ENCODE measurements around the gene BACH2. TPM values are rescaled to one million over a fixed set of nuclear protein-coding genes. Genes with fewer than 3 reads are reported as not detected.

The BACH2 gene
- total and polyA plus RNA-seq, 4 donors, result 0.78 to 17.4 (median 3.2) TPM

DNA sequence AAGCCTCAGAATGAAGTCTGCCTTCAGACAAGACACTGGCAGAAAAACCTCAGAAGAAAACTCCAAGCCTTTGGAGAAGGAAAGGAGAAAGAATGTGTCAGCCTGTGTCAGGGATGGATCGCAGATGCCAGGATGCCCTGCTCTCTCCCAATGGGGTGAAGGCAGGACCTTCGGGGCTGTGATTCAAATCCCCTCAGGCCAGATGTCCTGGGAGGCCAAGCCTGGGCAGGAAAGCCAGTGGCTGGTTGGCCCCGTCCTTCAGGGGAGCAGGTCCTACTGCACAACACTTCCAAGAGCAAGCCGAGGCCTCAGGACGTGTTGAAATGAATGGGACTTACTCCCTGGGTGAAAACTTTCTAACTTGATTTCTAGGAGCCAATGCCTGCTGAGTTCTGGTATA lies 365.9 kb downstream of the BACH2 start:
- Histone ChIP-seq H3K4me1 (ENCODE audit: control insufficient read depth in 5 of 5, insufficient read depth in 5 of 5, low read length in 5 of 5) (peaks cover 0 to 11% (median 0%) of the 10 kb centered on the region in 5 donors), H3K36me3 (ENCODE audit: control insufficient read depth in 4 of 4, insufficient read depth in 4 of 4, low read length in 4 of 4) (peaks cover 0 to 3% (median 1%) of the 10 kb centered on the region in 4 donors), H3K9ac (ENCODE audit: insufficient read depth in 1 of 2, low read length in 2 of 2) (peak overlapping the region in 1 of 2 donors; percentile 36), H3K4me3 (no peak overlapping the region), H3K27ac (ENCODE audit: low read depth in 1 of 2, low read length in 1 of 2) (no peak overlapping the region), H3K27me3 (ENCODE audit: control insufficient read depth in 3 of 3, insufficient read depth in 3 of 3, low read length in 2 of 3) (no peaks in the 10 kb centered on the region), H3K9me3 (ENCODE audit: control insufficient read depth in 4 of 4, insufficient read depth in 3 of 4, low read length in 3 of 4) (no peaks in the 10 kb centered on the region)
- ATAC-seq (ENCODE audit: insufficient read depth, low FRiP score) (no peak), DNase-seq (peak in 2 of 3 donors; percentile 18 to 28)
- 77 to 80% methylated on average over 5 of the region's 5 CpGs for WGBS, 2 donors
- TF ChIP-seq, protein P1, sequence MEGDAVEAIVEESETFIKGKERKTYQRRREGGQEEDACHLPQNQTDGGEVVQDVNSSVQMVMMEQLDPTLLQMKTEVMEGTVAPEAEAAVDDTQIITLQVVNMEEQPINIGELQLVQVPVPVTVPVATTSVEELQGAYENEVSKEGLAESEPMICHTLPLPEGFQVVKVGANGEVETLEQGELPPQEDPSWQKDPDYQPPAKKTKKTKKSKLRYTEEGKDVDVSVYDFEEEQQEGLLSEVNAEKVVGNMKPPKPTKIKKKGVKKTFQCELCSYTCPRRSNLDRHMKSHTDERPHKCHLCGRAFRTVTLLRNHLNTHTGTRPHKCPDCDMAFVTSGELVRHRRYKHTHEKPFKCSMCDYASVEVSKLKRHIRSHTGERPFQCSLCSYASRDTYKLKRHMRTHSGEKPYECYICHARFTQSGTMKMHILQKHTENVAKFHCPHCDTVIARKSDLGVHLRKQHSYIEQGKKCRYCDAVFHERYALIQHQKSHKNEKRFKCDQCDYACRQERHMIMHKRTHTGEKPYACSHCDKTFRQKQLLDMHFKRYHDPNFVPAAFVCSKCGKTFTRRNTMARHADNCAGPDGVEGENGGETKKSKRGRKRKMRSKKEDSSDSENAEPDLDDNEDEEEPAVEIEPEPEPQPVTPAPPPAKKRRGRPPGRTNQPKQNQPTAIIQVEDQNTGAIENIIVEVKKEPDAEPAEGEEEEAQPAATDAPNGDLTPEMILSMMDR (IDR thresholded peaks at IDR 0.05; ENCODE audit: control extremely low read depth, extremely low read depth), result no peak

DNA sequence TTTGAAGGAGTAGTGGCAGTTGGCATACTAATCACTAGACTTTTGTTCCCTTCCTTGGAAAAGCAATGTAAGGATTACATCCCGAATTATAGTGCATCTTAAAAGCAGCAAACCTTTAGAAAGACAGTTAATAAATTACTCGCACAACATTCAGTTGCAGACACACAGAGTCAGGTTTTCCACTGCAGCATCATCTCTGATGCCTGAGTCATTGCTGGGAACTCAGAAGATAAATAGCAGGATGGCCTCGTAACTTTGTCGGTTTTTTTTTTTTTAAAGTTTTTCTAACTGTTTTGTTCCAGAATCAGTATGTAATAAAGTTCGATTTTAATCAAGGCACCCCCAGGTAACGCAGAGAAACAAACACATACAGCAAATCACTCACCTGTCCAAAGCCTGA lies 368.0 kb downstream of the BACH2 start:
- H3K36me3 ChIP-seq (ENCODE audit: control insufficient read depth in 4 of 4, insufficient read depth in 4 of 4, low read length in 4 of 4), result peaks cover 0 to 3% (median 1%) of the 10 kb centered on the region in 4 donors
- no peak overlapping the region for H3K9ac ChIP-seq (ENCODE audit: insufficient read depth in 1 of 2, low read length in 2 of 2)
- TF ChIP-seq, protein P1 (IDR thresholded peaks at IDR 0.05; ENCODE audit: control extremely low read depth, extremely low read depth), result no peak
- no peak overlapping the region for H3K4me3 ChIP-seq
- no peak for DNase-seq
- H3K9me3 ChIP-seq (ENCODE audit: control insufficient read depth in 4 of 4, insufficient read depth in 3 of 4, low read length in 3 of 4), result no peaks in the 10 kb centered on the region
- no peaks in the 10 kb centered on the region for H3K27me3 ChIP-seq (ENCODE audit: control insufficient read depth in 3 of 3, insufficient read depth in 3 of 3, low read length in 2 of 3)
- peaks cover 0 to 11% (median 0%) of the 10 kb centered on the region in 5 donors for H3K4me1 ChIP-seq (ENCODE audit: control insufficient read depth in 5 of 5, insufficient read depth in 5 of 5, low read length in 5 of 5)
- no peak for ATAC-seq (ENCODE audit: insufficient read depth, low FRiP score)
- no peak overlapping the region for H3K27ac ChIP-seq (ENCODE audit: low read depth in 1 of 2, low read length in 1 of 2)
- WGBS, 2 donors, result 84 to 89% methylated on average over 6 of the region's 6 CpGs

DNA sequence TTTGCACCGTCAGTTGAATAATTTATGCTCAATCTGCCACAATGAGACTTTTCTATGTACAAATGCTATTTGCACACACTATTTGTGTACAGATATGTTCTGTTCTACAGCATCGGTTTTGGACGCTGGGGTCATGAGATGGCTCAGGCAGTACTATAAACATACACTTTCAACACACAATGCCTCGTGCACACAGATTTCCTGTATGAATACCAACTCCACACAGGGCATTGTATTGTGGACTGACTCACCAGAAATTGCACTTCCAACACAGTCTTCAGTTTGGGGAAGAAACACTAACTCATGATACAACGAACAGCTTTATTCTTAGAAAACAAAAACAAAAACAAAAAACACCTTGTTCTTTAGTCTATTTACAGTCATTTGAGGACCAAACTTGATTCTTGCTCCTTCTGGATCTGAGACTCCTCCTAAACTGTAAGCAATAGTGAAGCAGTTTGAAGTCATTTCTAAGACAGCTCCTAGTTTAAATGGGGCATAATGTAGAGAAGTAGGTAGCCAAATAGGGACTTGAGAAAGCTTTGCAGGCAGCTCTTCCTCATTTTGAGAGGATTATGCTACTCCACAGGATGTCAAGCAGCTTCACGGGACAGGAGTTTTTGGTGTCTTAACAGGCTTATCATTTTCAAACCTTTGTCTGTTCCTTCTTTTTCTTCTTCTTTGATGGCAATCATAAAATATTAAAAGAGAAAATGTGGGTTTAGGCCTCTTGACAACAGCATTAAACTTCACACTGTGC lies 368.7 kb downstream of the BACH2 start:
- H3K27ac ChIP-seq (ENCODE audit: low read depth in 1 of 2, low read length in 1 of 2), result no peak overlapping the region
- no peak overlapping the region for H3K4me3 ChIP-seq
- H3K9ac ChIP-seq (ENCODE audit: insufficient read depth in 1 of 2, low read length in 2 of 2), result no peak overlapping the region
- TF ChIP-seq, protein P1 (IDR thresholded peaks at IDR 0.05; ENCODE audit: control extremely low read depth, extremely low read depth), result no peak
- H3K9me3 ChIP-seq (ENCODE audit: control insufficient read depth in 4 of 4, insufficient read depth in 3 of 4, low read length in 3 of 4), result no peaks in the 10 kb centered on the region
- peaks cover 0 to 11% (median 0%) of the 10 kb centered on the region in 5 donors for H3K4me1 ChIP-seq (ENCODE audit: control insufficient read depth in 5 of 5, insufficient read depth in 5 of 5, low read length in 5 of 5)
- WGBS, 2 donors, result 39 to 55% methylated on average over 6 of the region's 6 CpGs
- H3K36me3 ChIP-seq (ENCODE audit: control insufficient read depth in 4 of 4, insufficient read depth in 4 of 4, low read length in 4 of 4), result peaks cover 0 to 3% (median 1%) of the 10 kb centered on the region in 4 donors
- DNase-seq, result no peak
- ATAC-seq (ENCODE audit: insufficient read depth, low FRiP score), result no peak
- H3K27me3 ChIP-seq (ENCODE audit: control insufficient read depth in 3 of 3, insufficient read depth in 3 of 3, low read length in 2 of 3), result no peaks in the 10 kb centered on the region
